Activated CD4-positive, alpha-beta memory T cell treated with anti-CD3 and anti-CD28 coated beads, Interleukin-2, amount 10 ng/mL, durations not matched to agents 7 days and 5 days (primary cell): ENCODE data around the gene ADGRV1. TPM values are rescaled to one million over a fixed set of nuclear protein-coding genes. Genes with fewer than 3 reads are reported as not detected.
"Not testable (repeated sequence)": the region's sequence is repeated elsewhere in the genome, so short reads cannot be mapped to it uniquely, and the experiment has no call there.

ENCODE experiments used
- CTCF ChIA-PET: fragments of 350-600 bp; sonication (Branson Sonifier 250); formaldehyde crosslinking; loops from one replicate; lab custom pipeline; 2021; ENCODE audit warnings: antibody characterized with exemption, inconsistent platforms; lab: Charles Lee
- POLR2A ChIA-PET: fragments of 350-600 bp; sonication (Branson Sonifier 250); formaldehyde crosslinking; loops from one replicate; lab custom pipeline; 2021; ENCODE audit warnings: antibody characterized with exemption; lab: Charles Lee
- DNase-seq: peaks from one replicate; pipeline ENCODE4 v3.0.0-alpha.2; 2020
- H3K27ac Mint-ChIP-seq: one replicate; pipeline ENCODE4 v1.8.0; 2021; ENCODE audit warnings: mild to moderate bottlenecking, mixed read lengths
- H3K27me3 Mint-ChIP-seq: one replicate; pipeline ENCODE4 v1.8.0; 2021; ENCODE audit warnings: mixed read lengths
- H3K36me3 Mint-ChIP-seq: one replicate; pipeline ENCODE4 v1.8.0; 2021; ENCODE audit warnings: low read depth, mixed read lengths
- H3K4me1 Mint-ChIP-seq: one replicate; pipeline ENCODE4 v1.8.0; 2021; ENCODE audit warnings: mixed read lengths
- H3K4me3 Mint-ChIP-seq: one replicate; pipeline ENCODE4 v1.8.0; 2021; ENCODE audit warnings: mild to moderate bottlenecking, mixed read lengths
- H3K9me3 Mint-ChIP-seq: one replicate; pipeline ENCODE4 v1.8.0; 2021; ENCODE audit warnings: mixed read lengths
- total RNA-seq, 2 experiments: library from RNA; stranded (reverse); gene quantifications; one replicate each; pipeline ENCODE4 v1.2.3, GENCODE V29; 2021

ADGRV1 gene
- total RNA-seq, 2 experiments from 2014 or later, result not detected

DNA sequence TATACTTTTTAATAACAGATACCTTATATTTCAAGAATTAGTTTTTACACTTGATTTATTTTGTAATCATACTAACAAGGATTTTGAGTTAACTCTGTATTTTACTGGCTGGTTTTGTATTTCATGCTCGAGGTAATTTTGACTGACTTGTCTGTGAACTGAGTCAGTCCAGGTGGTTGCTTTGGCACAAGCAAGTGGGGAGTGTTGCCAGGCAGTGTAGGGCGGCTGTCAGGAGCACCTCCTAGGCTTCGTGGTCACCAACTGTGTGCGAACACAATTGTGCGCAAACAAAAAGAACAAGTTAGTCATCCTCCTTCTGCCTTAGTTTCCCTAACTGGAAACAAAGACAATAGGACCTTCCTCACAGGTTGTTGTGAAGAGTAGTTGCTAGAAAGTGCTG is 286.3 kb downstream of the ADGRV1 start:
- H3K4me3 Mint-ChIP-seq, result no peak overlapping the region
- H3K27me3 Mint-ChIP-seq, result peaks cover 22% of the 10 kb centered on the region
- CTCF ChIA-PET, result no interaction called here
- POLR2A ChIA-PET, result no interaction called here
- no peak overlapping the region for H3K27ac Mint-ChIP-seq
- DNase-seq, result no peak
- H3K9me3 Mint-ChIP-seq, result no peaks in the 10 kb centered on the region
- H3K4me1 Mint-ChIP-seq, result peaks cover 6% of the 10 kb centered on the region
- H3K36me3 Mint-ChIP-seq, result no peaks in the 10 kb centered on the region

DNA sequence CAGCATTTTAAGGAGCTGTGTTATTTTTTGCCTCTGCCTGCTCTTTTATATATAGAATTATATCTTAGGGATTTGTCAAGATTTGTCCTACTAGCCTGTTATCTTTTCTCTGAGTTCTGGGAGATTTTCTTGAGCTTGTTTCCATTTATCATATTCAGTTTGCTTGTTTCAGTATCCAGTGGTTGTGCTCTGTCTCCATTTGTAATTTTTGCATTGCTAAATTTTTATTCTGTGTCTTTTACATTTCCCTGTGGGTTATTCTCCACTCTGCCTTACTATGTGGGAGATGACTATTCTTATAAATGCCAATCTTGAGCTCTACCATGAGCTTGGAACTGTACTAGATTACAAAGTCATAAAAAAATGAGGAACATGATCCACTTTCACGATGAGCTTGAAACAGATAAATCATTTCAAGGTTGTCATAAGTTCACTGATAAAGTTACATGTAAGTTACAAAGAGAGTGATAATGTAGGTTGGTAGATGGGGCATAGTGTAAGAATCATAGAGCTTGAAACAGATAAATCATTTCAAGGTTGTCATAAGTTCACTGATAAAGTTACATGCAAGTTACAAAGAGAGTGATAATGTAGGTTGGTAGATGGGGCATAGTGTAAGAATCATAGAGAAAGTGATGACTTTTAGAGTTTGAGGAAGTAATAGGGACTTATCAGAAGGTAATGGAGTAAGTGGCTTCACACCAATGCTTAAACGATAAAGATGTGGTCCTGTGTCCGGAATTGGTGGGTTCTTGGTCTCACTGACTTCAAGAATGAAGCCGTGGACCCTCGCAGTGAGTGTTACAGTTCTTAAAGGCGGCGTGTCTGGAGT is 287.3 kb downstream of the ADGRV1 start:
- Mint-ChIP-seq H3K27ac (no peak overlapping the region), H3K27me3 (peaks cover 25% of the 10 kb centered on the region), H3K4me3 (no peak overlapping the region), H3K4me1 (peaks cover 6% of the 10 kb centered on the region), H3K36me3 (no peaks in the 10 kb centered on the region), H3K9me3 (no peaks in the 10 kb centered on the region)
- ChIA-PET CTCF (no interaction called here), POLR2A (no interaction called here)
- no peak for DNase-seq

DNA sequence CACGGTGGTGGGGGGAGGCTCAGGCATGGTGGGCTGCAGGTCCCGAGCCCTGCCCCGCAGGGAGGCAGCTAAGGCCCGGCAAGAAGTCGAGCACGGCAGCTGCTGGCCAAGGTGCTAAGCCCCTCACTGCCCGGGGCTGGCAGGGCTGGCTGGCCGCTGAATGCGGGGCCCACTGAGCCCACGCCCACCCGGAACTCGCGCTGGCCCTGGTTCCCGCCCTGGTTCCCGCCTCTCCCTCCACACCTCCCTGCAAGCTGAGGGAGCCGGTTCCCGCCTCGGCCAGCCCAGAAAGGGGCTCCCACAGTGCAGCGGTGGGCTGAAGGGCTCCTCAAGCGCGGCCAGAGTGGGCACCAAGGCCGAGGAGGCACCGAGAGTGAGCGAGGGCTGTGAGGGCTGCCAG is 289.0 kb downstream of the ADGRV1 start:
- H3K27ac Mint-ChIP-seq, DNase-seq, H3K4me3 Mint-ChIP-seq, H3K4me1 Mint-ChIP-seq, H3K9me3 Mint-ChIP-seq, CTCF ChIA-PET, H3K36me3 Mint-ChIP-seq, POLR2A ChIA-PET: not testable (repeated sequence)
- peaks cover 28% of the 10 kb centered on the region for H3K27me3 Mint-ChIP-seq

DNA sequence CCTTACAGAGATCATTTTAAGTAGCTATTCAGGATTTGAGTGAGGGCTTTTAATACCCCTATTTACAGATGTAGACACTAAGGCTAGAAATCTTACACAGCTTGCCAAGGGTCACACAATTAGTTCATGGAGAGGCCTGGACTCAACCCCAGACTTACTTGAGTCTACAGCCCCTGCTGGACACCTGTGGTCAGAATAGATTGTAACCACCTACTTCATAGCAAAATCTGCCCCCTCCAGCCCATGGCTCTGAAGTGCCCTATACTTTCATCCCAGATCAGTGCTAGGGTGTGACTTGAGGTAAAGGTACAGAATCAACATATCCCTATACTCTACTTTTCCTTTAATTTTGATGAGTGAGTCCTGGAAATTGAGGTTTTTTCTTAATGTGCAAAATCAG is 291.3 kb downstream of the ADGRV1 start:
- POLR2A ChIA-PET, result no interaction called here
- peaks cover 20% of the 10 kb centered on the region for H3K27me3 Mint-ChIP-seq
- H3K9me3 Mint-ChIP-seq, result no peaks in the 10 kb centered on the region
- H3K4me1 Mint-ChIP-seq, result no peaks in the 10 kb centered on the region
- no peaks in the 10 kb centered on the region for H3K36me3 Mint-ChIP-seq
- H3K27ac Mint-ChIP-seq, result no peak overlapping the region
- no peak for DNase-seq
- CTCF ChIA-PET, result no interaction called here
- no peak overlapping the region for H3K4me3 Mint-ChIP-seq

DNA sequence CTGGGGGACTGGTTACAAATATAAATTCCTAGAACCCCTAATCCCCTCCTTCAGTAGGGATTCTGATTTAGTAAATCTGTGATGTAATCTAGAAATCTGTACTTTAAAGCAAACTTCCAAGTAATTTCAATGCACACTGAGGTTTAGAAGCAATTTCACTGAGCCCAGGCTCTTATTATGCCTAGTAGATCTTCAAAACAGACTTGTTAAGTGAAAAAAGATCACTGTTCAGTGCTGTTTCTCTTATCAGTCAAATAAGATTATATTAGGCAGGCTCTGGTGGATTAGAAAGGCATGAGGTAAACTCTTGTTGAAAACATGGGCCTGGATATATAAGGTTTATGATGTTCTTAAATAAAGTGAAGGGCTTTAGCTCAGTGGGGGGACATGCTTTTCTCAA is 293.9 kb downstream of the ADGRV1 start:
- H3K27ac Mint-ChIP-seq, result no peak overlapping the region
- H3K4me3 Mint-ChIP-seq, result no peak overlapping the region
- ChIA-PET POLR2A (no interaction called here), CTCF (no interaction called here)
- H3K27me3 Mint-ChIP-seq, result peaks cover 10% of the 10 kb centered on the region
- H3K9me3 Mint-ChIP-seq, result no peaks in the 10 kb centered on the region
- H3K4me1 Mint-ChIP-seq, result no peaks in the 10 kb centered on the region
- no peaks in the 10 kb centered on the region for H3K36me3 Mint-ChIP-seq
- no peak for DNase-seq

DNA sequence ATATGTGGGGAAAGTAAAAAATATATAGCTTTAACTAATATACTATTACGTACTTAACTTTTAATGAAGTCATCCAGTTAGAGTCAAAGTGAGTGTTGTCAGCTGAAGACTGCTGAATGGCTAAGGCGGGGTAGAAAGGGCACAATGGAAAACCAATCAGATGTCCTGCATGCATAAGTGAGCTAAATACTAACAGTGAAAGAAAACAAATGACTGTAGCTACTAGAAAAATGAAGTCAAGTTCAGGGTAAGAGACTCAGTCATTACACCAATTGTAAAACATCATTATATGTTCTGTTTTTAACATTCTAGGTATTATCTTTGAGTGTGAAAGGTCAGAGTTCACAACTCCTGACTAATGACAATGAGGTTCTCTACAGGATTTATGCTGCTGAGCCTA is 295.2 kb downstream of the ADGRV1 start:
- ChIA-PET POLR2A (no interaction called here), CTCF (no interaction called here)
- no peak for DNase-seq
- H3K27me3 Mint-ChIP-seq, result peaks cover 10% of the 10 kb centered on the region
- no peaks in the 10 kb centered on the region for H3K4me1 Mint-ChIP-seq
- H3K36me3 Mint-ChIP-seq, result no peaks in the 10 kb centered on the region
- no peak overlapping the region for H3K4me3 Mint-ChIP-seq
- H3K27ac Mint-ChIP-seq, result no peak overlapping the region
- H3K9me3 Mint-ChIP-seq, result no peaks in the 10 kb centered on the region

DNA sequence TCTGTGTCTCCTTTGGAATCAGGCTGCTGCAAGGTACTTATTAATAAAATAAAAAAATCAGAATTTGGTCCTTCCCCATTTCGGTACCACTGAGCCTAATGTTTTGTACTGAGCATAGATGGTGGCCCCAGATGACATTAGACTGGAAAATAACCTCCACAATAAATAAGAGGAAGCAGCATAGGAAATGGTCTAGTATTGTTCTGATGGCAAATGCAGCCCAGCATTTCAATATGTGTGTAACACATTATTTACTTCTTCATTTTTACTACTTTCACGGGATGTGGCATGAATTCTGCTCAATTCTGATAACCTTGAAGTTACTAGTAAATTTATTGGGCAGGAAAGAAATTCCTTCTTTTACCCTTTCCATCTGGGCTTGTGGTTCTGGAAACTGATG is 295.6 kb downstream of the ADGRV1 start:
- Mint-ChIP-seq H3K27ac (no peak overlapping the region), H3K9me3 (no peaks in the 10 kb centered on the region), H3K4me3 (no peak overlapping the region), H3K27me3 (peaks cover 10% of the 10 kb centered on the region), H3K36me3 (no peaks in the 10 kb centered on the region), H3K4me1 (no peaks in the 10 kb centered on the region)
- ChIA-PET CTCF (interaction anchor here (2.4 kb wide), 1 partner anchor 12 kb away, joined by 8 read pairs; no protein-coding TSS in a partner anchor), POLR2A (no interaction called here)
- no peak for DNase-seq

DNA sequence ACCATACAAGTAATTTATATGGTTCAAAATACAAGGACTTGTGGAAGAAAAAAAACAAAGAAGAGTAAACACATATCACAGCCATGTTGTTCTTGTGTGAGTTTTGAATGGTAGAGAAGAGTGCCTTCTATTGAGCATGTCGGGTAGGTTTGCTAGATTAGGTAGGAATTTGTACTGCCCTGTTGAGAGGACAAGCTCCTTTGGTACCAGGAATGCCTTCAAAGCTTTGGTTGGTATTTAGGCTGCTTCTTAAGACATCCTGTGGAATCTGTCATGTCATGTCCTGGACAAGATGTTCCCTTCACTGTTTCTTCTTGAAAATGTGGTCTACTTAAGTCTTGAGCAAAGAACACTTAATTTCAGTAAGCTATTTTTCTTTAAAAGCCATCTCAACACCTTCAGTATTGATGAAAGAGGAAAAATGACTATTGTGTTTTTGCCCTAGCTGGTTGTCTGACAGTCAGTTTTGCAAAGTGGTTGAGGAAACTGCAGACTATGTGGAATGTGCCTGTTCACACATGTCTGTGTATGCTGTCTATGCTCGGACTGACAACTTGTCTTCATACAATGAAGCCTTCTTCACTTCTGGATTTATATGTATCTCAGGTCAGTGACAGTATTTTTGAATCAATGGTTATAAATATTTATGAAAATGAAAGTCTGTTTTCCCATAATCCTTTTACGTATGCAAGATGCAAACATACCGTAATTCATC is 296.9 kb downstream of the ADGRV1 start:
- H3K27ac Mint-ChIP-seq, result no peak overlapping the region
- H3K27me3 Mint-ChIP-seq, result peaks cover 9% of the 10 kb centered on the region
- no peaks in the 10 kb centered on the region for H3K9me3 Mint-ChIP-seq
- CTCF ChIA-PET, result interaction anchor here (2.4 kb wide), 1 partner anchor 10 kb away, joined by 8 read pairs; no protein-coding TSS in a partner anchor
- H3K36me3 Mint-ChIP-seq, result no peaks in the 10 kb centered on the region
- DNase-seq, result no peak
- H3K4me1 Mint-ChIP-seq, result no peaks in the 10 kb centered on the region
- no peak overlapping the region for H3K4me3 Mint-ChIP-seq
- POLR2A ChIA-PET, result no interaction called here

DNA sequence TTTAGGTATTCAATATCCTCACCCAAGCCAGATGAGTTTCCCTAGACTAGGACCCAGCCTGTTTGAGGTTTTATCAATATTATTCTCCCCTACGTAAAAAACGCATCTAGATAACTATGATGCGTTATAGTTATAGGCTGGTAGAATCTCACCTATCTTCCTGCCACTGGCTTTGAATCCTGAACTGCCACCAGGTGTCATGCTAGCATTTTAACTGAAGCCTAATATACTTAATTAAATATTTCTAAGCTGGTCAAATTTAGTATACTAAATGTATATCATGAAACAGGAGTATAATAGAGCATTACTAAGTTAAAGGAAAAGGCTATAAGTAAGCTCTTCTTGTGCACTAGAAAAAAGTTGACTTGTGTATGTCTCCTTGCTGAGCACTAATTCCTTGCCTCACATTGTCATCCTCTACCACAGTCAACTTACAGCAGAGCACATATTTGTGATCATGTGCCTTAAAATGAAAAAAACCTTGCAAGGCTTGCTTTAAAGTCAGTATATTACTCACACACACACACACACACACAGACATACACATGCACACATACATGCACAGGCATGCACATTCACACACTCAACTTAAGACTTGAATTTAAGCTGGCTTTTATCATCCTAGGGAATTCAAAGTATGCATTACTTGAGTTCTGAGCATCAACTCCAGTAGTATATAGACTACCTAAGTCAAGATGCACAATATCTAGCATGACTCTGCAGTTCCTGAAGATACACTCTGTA is 303.4 kb downstream of the ADGRV1 start:
- POLR2A ChIA-PET, result no interaction called here
- CTCF ChIA-PET, result interaction anchor here (1.7 kb wide), 1 partner anchor 13 kb away, joined by 4 read pairs; no protein-coding TSS in a partner anchor

DNA sequence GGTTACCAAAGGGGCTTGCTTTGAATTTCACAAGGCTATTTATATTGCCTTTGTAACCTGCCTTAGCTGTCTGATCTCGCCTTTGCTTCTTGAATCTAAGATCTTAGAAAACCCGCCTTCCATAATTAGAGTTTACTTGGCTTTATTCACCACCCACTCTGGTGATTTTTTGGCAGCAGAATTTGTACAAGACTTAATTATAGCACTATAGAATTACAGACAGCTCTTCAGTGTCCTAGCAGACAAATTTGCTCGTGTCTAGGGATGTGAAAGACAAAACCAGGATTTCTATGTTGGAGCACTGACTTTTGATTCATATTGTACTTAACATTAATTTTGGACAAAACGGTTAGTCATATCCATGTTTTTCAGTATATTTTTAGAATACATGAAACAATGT is 306.6 kb downstream of the ADGRV1 start:
- CTCF ChIA-PET, result interaction anchor here (0.9 to 3.4 kb wide), 10 partner anchors 8 to 557 kb away, joined by 3 to 37 read pairs (median 3); partner anchors contain the start of gene ARRDC3
- Mint-ChIP-seq H3K27ac (no peak overlapping the region), H3K36me3 (no peaks in the 10 kb centered on the region), H3K4me3 (no peak overlapping the region), H3K4me1 (peaks cover 2% of the 10 kb centered on the region), H3K9me3 (no peaks in the 10 kb centered on the region), H3K27me3 (peaks cover 23% of the 10 kb centered on the region)
- POLR2A ChIA-PET, result interaction anchor here (1.2 kb wide), 1 partner anchor 518 kb away, joined by 3 read pairs; the partner anchor contains the start of gene ARRDC3
- DNase-seq, result no peak

More for the DNA sequence above, 303.4 kb downstream of the ADGRV1 start:
- no peak for DNase-seq
- H3K4me1 Mint-ChIP-seq, result peaks cover 2% of the 10 kb centered on the region
- H3K36me3 Mint-ChIP-seq, result no peaks in the 10 kb centered on the region
- H3K27ac Mint-ChIP-seq, result no peak overlapping the region
- no peaks in the 10 kb centered on the region for H3K9me3 Mint-ChIP-seq
- H3K4me3 Mint-ChIP-seq, result no peak overlapping the region
- H3K27me3 Mint-ChIP-seq, result peaks cover 13% of the 10 kb centered on the region

DNA sequence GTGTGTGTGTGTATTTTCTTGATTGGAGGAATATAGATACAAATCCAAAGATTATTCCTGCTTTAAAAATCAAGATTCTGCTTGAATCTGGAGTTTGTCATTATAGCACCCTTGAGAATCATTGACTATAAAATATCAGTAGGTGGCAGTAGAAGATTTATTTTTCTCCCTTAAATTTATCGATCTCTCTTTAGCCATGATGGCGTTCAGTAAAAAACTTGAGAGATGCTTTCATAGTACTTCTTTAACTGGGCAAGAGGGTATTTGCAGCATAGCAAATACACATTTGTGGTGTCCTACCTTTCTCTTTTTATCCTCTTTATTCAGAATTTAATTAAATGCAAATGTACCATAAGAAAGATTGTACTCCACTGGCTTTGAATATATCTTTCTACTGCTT is 307.7 kb downstream of the ADGRV1 start:
- no peaks in the 10 kb centered on the region for H3K36me3 Mint-ChIP-seq
- DNase-seq, result no peak
- CTCF ChIA-PET, result interaction anchor here (1.0 to 3.4 kb wide), 7 partner anchors 11 to 566 kb away, joined by 3 to 37 read pairs (median 3); partner anchors contain the start of gene ARRDC3
- H3K27ac Mint-ChIP-seq, result no peak overlapping the region
- no peak overlapping the region for H3K4me3 Mint-ChIP-seq
- H3K4me1 Mint-ChIP-seq, result peaks cover 2% of the 10 kb centered on the region
- H3K27me3 Mint-ChIP-seq, result peaks cover 27% of the 10 kb centered on the region
- POLR2A ChIA-PET, result interaction anchor here (1.2 kb wide), 1 partner anchor 517 kb away, joined by 3 read pairs; the partner anchor contains the start of gene ARRDC3
- H3K9me3 Mint-ChIP-seq, result no peaks in the 10 kb centered on the region

DNA sequence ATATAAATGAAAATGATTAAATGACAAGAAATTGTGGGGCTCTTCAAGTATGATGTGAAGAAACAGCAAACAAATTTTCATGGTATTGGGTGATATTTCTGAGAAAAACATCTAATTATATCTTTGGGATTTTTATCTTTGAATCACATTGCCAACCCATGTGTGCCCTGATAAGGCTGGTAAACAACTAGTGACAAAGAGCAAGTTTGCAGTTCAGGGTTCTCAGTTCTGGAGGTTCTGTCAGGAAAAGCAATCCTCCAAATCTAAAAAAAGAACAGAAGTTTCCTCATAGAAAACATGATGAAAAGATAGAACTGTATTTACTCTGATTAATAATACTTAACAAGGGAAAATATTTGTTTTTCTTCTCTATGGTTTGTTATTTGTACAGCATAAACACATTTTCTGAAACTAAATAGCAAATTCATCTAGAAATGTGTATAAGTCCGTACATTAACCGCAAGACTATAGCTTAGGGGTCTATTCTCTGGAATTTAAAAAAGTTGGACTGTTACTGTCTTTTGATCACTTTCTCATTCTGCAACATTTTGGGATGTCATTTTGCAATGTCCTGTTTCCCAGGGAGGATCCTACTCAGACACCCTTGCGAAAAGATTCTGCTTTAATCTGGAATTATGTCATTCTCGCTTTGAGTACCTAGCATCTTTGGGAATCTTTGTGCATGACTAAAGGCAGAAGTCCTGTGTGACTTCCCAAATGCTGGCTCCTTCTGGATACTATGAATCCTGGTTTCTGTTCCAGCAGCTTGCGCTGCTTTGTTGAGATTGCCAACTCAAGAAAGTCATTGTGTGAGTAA is 308.5 kb downstream of the ADGRV1 start:
- Mint-ChIP-seq H3K36me3 (no peaks in the 10 kb centered on the region), H3K27me3 (peaks cover 29% of the 10 kb centered on the region), H3K4me1 (peaks cover 2% of the 10 kb centered on the region), H3K27ac (no peak overlapping the region), H3K9me3 (no peaks in the 10 kb centered on the region), H3K4me3 (no peak overlapping the region)
- CTCF ChIA-PET, result interaction anchor here (1.1 to 3.4 kb wide), 3 partner anchors 518 to 553 kb away, joined by 5 to 37 read pairs (median 27); partner anchors contain the start of gene ARRDC3
- no peak for DNase-seq
- POLR2A ChIA-PET, result no interaction called here
